ENCODE data around the gene DNM3. TPM values are rescaled to one million over a fixed set of nuclear protein-coding genes. Genes with fewer than 3 reads are reported as not detected.

DNM3 gene
- total and polyA plus RNA-seq, 9 of the 15 experiments (the other 6 are each of a cell fraction or from before 2014, with no cell fraction given) = 0.08 to 0.36 (median 0.22) TPM; not detected in 1

GRCh38 chr1:172139196-172139595 lies 297.9 kb downstream of the DNM3 start:
- Histone ChIP-seq H3K9me1 (ENCODE audit: control insufficient read depth, insufficient read depth, low read length) (no peaks in the 10 kb centered on the region), H3K4me3 (no peak overlapping the region), H3K27ac (ENCODE audit: extremely low read depth, low read depth, low read length) (no peak overlapping the region), H3K79me2 (ENCODE audit: control insufficient read depth, insufficient read depth, low read length) (no peaks in the 10 kb centered on the region), H3K27me3 (ENCODE audit: control insufficient read depth in 2 of 2, insufficient read depth in 2 of 2, low read length in 2 of 2) (peaks cover 0 to 1% of the 10 kb centered on the region in 2 experiments; a peak in 2 of 5 replicates), H3K9me3 (replicated peaks; ENCODE audit: control insufficient read depth, insufficient read depth, low read depth, low read length) (no peaks in the 10 kb centered on the region), H3K9ac (ENCODE audit: insufficient read depth in 1 of 2, low read depth in 2 of 2, low read length in 2 of 2) (no peak overlapping the region), H3K4me2 (ENCODE audit: insufficient read depth, low read length) (no peak overlapping the region), H2AFZ (ENCODE audit: low read depth, low read length) (no peak overlapping the region), H3K36me3 (ENCODE audit: control insufficient read depth, insufficient read depth, low read length) (no peaks in the 10 kb centered on the region), H4K20me1 (replicated peaks; ENCODE audit: control insufficient read depth, insufficient read depth, low read length) (no peaks in the 10 kb centered on the region), H3K4me1 (replicated peaks in 1 of 2; ENCODE audit: control insufficient read depth in 2 of 2, insufficient read depth in 2 of 2, low read length in 2 of 2) (no peaks in the 10 kb centered on the region)
- BruUV-seq (replicated peaks) = no TSS peak
- ChIA-PET POLR2A (no interaction called here), CTCF (ENCODE audit: low intra/inter-chr PET ratio) (no interaction called here)
- intact Hi-C loops (cut with micrococcal nuclease) (no loop called here), in situ Hi-C loops (cut with MboI) (no loop called here)
- WGBS (ENCODE audit: insufficient coverage, low coverage, missing lambda C conversion rate) = 0% methylated on average over 1 of the region's 1 CpG
- peak; percentile 42 for FAIRE-seq
- ATAC-seq = no peak
- no peak for DNase-seq (ENCODE audit: extremely low read depth in 1 of 4, low spot score in 3 of 4)
- no peak for TF ChIP-seq TAF7 (tag; IDR thresholded peaks at IDR 0.05)
- no peak for TF ChIP-seq ETV5 (CRISPR knock-in tag; IDR thresholded peaks at IDR 0.05; ENCODE audit: low read depth)

GRCh38 chr1:172140072-172140471 lies 298.8 kb downstream of the DNM3 start:
- H3K27me3 ChIP-seq (ENCODE audit: control insufficient read depth in 2 of 2, insufficient read depth in 2 of 2, low read length in 2 of 2) = peaks cover 0 to 6% of the 10 kb centered on the region in 2 experiments; a peak in 2 of 5 replicates
- DNase-seq (ENCODE audit: extremely low read depth in 1 of 4, low spot score in 3 of 4) (no peak), ATAC-seq (no peak), FAIRE-seq (peak; percentile 26)
- no peak overlapping the region for H3K4me2 ChIP-seq (ENCODE audit: insufficient read depth, low read length)
- in situ Hi-C loops (cut with MboI) = no loop called here
- CTCF ChIA-PET (ENCODE audit: low intra/inter-chr PET ratio) = no interaction called here
- H3K4me1 ChIP-seq (replicated peaks in 1 of 2; ENCODE audit: control insufficient read depth in 2 of 2, insufficient read depth in 2 of 2, low read length in 2 of 2) = no peaks in the 10 kb centered on the region
- no peak overlapping the region for H3K27ac ChIP-seq (ENCODE audit: extremely low read depth, low read depth, low read length)
- POLR2A ChIA-PET = interaction anchor here (0.6 kb wide), 1 partner anchor 307 kb away, joined by 3 read pairs; no protein-coding TSS in a partner anchor
- no peaks in the 10 kb centered on the region for H3K9me3 ChIP-seq (replicated peaks; ENCODE audit: control insufficient read depth, insufficient read depth, low read depth, low read length)
- BruUV-seq (replicated peaks) = no TSS peak
- H4K20me1 ChIP-seq (replicated peaks; ENCODE audit: control insufficient read depth, insufficient read depth, low read length) = no peaks in the 10 kb centered on the region
- no peaks in the 10 kb centered on the region for H3K9me1 ChIP-seq (ENCODE audit: control insufficient read depth, insufficient read depth, low read length)
- H3K79me2 ChIP-seq (ENCODE audit: control insufficient read depth, insufficient read depth, low read length) = no peaks in the 10 kb centered on the region
- WGBS (ENCODE audit: insufficient coverage, low coverage, missing lambda C conversion rate) = 2% methylated on average over 3 of the region's 3 CpGs
- intact Hi-C loops (cut with micrococcal nuclease) = no loop called here
- H3K9ac ChIP-seq (ENCODE audit: insufficient read depth in 1 of 2, low read depth in 2 of 2, low read length in 2 of 2) = no peak overlapping the region
- no peaks in the 10 kb centered on the region for H3K36me3 ChIP-seq (ENCODE audit: control insufficient read depth, insufficient read depth, low read length)
- no peak overlapping the region for H3K4me3 ChIP-seq
- H2AFZ ChIP-seq (ENCODE audit: low read depth, low read length) = no peak overlapping the region
- TF ChIP-seq ZC3H11A (IDR thresholded peaks at IDR 0.05; ENCODE audit: low read depth, low read length) (no peak), ETV1 (tag; conservative IDR thresholded peaks at IDR 0.05; ENCODE audit: low read depth) (no peak), ZNF395 (CRISPR knock-in tag; IDR thresholded peaks at IDR 0.05) (no peak), ZNF561 (CRISPR knock-in tag; conservative IDR thresholded peaks at IDR 0.05) (no peak), ZNF699 (CRISPR knock-in tag; IDR thresholded peaks at IDR 0.05; ENCODE audit: insufficient replicate concordance) (no peak), EGR1 (conservative IDR thresholded peaks at IDR 0.05) (no peak), ZNF785 (CRISPR knock-in tag; IDR thresholded peaks at IDR 0.05) (no peak), XRCC3 (IDR thresholded peaks at IDR 0.05) (no peak), XRCC5 (IDR thresholded peaks at IDR 0.05; ENCODE audit: low read depth, low read length) (no peak)
